Astrocyte (in vitro differentiated cells and primary cell): ENCODE results near the gene E4F1.

Experiments
- EZH2 ChIP-seq: IDR thresholded peaks from 2 replicates; pipeline ENCODE4 v1.6.1; 2012; ENCODE audit warnings: mild to moderate bottlenecking, low read length, inconsistent platforms; ENCODE audit not compliant: insufficient read depth
- TF ChIP-seq, protein P1 (sequence below): IDR thresholded peaks from 2 replicates; pipeline ENCODE4 v1.5.1; 2011; ENCODE audit warnings: low read depth, mild to moderate bottlenecking, inconsistent platforms, low read length, moderate library complexity; ENCODE audit not compliant: insufficient read depth

DNA sequence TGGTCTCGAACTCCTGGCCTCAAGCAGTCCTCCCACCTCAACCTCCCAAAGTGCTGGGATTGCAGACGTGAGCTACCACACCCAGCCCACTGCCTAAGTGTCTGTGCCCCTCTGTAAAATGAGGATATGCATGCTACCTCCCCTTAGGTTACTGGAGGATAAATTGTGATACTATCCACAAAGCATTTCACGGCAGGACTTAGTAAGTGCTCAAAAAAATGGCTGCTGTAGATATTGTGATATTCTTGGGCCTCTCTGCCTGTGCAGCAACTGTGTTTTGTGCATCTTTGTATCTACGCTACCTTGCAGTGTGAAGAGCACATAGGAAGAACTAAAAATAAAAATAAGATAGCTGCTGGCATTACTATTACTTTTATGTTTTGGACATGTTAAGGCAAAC lies 25.1 kb upstream of the E4F1 start:
- TF ChIP-seq, protein P1, sequence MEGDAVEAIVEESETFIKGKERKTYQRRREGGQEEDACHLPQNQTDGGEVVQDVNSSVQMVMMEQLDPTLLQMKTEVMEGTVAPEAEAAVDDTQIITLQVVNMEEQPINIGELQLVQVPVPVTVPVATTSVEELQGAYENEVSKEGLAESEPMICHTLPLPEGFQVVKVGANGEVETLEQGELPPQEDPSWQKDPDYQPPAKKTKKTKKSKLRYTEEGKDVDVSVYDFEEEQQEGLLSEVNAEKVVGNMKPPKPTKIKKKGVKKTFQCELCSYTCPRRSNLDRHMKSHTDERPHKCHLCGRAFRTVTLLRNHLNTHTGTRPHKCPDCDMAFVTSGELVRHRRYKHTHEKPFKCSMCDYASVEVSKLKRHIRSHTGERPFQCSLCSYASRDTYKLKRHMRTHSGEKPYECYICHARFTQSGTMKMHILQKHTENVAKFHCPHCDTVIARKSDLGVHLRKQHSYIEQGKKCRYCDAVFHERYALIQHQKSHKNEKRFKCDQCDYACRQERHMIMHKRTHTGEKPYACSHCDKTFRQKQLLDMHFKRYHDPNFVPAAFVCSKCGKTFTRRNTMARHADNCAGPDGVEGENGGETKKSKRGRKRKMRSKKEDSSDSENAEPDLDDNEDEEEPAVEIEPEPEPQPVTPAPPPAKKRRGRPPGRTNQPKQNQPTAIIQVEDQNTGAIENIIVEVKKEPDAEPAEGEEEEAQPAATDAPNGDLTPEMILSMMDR: no peak
- TF ChIP-seq EZH2: no peak
